Erythroblast (primary cell): Measurements from ENCODE around the gene SIX1.

Experiments used
- DNase-seq, 2 experiments: peaks; one replicate each; lab custom pipeline; 2025; lab: John Stamatoyannopoulos, UW
- GATA1 ChIP-seq: IDR thresholded peaks from 2 replicates; pipeline ENCODE4 v1.6.1; 2011; ENCODE audit warnings: low read depth, mild to moderate bottlenecking, control low read depth, low read length, moderate library complexity
- POLR2A ChIP-seq: IDR thresholded peaks from 2 replicates; pipeline ENCODE4 v1.6.1; 2011; ENCODE audit warnings: mild to moderate bottlenecking, low read length

SIX1 gene

GRCh38 chr14:60622210-60622916 lies 26.9 kb downstream of the SIX1 start:
- TF ChIP-seq GATA1 (no peak), POLR2A (no peak)
- no peak for DNase-seq

GRCh38 chr14:60621386-60621785 lies 27.9 kb downstream of the SIX1 start:
- no peak for DNase-seq
- TF ChIP-seq GATA1 = no peak
- TF ChIP-seq POLR2A = no peak

DNA sequence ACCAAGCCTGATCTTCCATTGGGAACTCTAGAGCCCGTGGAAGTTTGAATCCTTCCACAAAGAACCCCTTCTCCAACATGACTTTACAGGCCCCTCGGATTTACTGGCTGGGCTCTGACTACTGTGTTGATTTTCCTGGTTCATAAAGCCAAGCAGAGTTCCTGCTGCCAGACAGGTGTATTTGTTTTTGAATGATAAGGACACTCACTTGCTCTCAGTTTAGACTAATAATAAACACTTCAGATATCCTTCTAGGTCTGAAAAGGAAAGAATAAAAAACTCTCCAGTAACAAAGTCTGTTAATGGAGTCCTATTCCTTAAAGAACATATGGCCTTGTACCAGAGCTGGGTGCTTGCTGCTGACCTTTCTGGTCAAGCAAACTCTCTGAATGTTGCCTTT lies 31.0 kb downstream of the SIX1 start:
- no peak for DNase-seq
- no peak for TF ChIP-seq POLR2A
- TF ChIP-seq GATA1 = no peak

DNA sequence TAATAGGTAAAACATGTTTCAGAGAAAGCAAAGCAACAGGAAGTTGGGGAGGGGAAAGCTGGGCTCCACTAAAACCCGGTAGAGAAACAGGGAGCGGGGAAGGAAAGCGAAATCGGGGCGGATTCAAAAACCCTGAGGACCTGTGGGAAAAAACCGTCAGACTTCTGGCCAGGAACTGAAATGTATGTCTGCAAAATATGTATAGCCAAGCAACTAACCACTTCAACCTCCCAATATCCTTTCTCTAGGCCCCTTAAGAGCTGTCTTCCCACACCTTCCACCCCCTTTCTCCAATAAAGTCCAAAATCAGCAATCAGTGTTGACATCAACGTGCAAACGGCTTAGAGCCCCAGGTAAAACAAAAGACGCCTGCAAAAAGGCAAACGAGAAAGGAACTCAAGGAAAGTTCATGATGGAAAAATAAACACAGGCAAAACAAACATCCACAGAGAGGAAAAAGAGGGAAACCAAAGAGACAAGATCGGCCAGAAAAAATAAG lies 32.8 kb downstream of the SIX1 start:
- TF ChIP-seq GATA1 = no peak
- no peak for TF ChIP-seq POLR2A
- no peak for DNase-seq

DNA sequence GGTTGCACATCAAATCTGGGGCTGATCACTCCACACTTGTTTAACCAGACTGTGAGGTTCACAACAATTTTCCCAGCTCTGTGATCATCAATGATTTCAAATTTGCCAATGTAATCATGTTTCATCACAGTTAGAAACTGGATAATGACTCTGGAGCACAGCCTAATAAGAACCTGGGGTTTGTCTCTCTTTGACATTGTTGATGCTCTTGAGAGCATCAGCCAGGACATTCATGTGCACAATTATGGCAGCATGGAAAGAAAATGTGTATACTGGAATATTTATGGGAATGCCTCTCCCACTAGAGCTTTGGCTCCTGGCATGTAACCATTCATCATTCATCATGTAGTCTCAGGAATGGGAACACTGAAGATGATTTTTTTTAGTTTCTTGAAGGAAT lies 47.0 kb downstream of the SIX1 start:
- no peak for DNase-seq
- no peak for TF ChIP-seq POLR2A

DNA sequence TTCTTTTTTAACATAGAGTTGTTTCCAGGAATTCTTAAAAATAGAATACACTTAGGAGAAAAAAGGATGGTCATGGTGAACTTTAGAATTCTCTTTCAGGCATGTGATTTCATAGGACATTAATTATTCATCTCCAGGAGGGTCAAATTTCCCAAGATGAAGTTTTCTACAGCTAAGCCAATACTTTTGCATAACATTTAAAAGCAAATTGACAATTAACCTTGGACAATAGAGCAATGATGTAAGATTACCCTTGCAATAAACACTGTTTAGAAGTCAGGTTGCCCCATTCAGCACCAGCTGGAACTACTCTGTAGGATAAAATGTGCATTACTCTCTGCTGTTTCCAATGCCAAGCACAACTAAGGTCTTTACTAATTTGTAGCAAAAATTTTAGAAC lies 49.5 kb downstream of the SIX1 start:
- TF ChIP-seq POLR2A = no peak
- TF ChIP-seq GATA1 = no peak
- no peak for DNase-seq

- no peak for DNase-seq
- TF ChIP-seq GATA1 (no peak), POLR2A (no peak)
These were observed 53.1 kb downstream of the SIX1 start for GRCh38 chr14:60596139-60596538.

- DNase-seq = no peak
- TF ChIP-seq GATA1 (no peak), POLR2A (no peak)
These were observed 55.2 kb downstream of the SIX1 start for GRCh38 chr14:60594062-60594461.
